ENCODE measurements around the gene PTPN1. TPM values are rescaled to one million over a fixed set of nuclear protein-coding genes. Genes with fewer than 3 reads are reported as not detected.

Gene PTPN1
- total RNA-seq, 1 experiment from 2014 or later = 65.2 TPM

DNA sequence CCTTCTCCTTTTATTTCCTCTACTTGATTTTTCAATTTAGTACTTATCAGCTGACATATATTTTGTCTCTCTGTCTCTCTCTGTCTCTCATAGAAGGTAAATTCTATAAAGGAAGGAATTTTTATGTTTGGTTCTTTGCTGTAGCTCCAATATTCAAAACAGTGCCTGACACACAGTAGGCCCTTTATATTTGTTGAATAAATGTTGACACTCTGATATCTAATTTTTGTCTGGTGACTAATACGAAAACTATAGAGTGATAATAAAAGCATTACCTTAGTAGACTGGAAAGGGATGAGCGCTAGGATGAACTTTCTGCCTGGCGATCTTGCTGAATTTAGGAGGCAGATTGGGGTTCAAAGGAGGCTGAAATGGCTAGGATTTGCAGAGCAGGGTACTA is 42.8 kb downstream of the PTPN1 start:
- intact Hi-C loops (cut with micrococcal nuclease; ENCODE audit: unreplicated experiment) = no loop called here
- Mint-ChIP-seq H3K9me3 (ENCODE audit: unreplicated experiment) (no peaks in the 10 kb centered on the region), H3K36me3 (ENCODE audit: insufficient read depth, unreplicated experiment) (peaks cover 6% of the 10 kb centered on the region)

DNA sequence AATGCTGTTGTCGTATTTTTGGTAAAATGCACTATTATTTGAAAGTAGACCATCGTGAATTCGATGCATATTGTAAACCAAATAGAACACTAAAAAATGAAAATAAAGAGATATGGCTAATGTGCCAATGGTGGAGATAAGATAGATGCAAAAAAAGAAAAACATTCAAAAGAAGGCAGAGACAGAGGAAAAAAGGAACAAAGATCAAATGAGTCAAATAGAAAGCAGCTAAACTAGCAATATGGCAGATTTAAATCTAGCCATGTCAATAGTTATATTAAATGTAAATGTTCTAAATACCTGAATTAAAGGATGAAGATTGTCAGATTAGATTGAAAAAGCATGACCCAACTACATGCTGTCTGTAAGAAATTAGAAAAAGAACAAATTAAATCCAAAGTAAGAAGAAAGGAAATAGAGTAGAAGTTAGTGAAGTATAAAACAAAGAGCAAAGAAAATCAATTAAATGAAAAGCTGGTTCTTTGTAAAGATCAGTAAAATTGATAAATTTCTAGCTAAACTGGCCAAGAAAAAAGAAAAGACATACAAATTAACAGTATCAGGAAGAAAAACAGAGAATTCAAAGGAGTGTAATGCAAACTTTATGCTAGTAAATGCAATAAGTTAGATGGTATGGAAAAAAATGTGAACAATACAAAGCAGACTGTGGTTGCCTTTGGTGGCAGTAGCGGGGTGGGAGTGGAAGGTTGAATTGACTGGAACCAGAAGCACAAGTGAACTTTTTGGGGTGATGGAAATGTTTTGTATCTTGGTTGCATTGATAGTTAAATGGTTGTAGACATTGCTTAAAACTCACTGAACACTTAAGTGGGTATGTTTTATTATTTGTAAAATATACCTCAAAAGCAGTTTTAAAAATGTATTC is 44.8 kb downstream of the PTPN1 start:
- intact Hi-C loops (cut with micrococcal nuclease; ENCODE audit: unreplicated experiment) = no loop called here
- H3K36me3 ChIP-seq (ENCODE audit: control insufficient read depth, insufficient read depth, low read length) = no peaks in the 10 kb centered on the region
- no peak overlapping the region for H3K4me3 ChIP-seq (ENCODE audit: low read depth, low read length)
- H3K4me1 Mint-ChIP-seq (ENCODE audit: low read depth, unreplicated experiment) = no peaks in the 10 kb centered on the region
- no peaks in the 10 kb centered on the region for H3K9me3 Mint-ChIP-seq (ENCODE audit: unreplicated experiment)
- no peaks in the 10 kb centered on the region for H3K36me3 Mint-ChIP-seq (ENCODE audit: insufficient read depth, unreplicated experiment)
- H3K4me3 Mint-ChIP-seq (ENCODE audit: unreplicated experiment) = no peak overlapping the region
- POLR2A ChIA-PET = no interaction called here
- H3K27me3 Mint-ChIP-seq (ENCODE audit: insufficient read depth, unreplicated experiment) = no peaks in the 10 kb centered on the region
- H3K9me3 ChIP-seq = peaks cover 5% of the 10 kb centered on the region; the same call in 1 of the 2 replicates
- no peaks in the 10 kb centered on the region for H3K27me3 ChIP-seq (replicated peaks; ENCODE audit: control insufficient read depth, insufficient read depth, low read length)
- no peaks in the 10 kb centered on the region for H3K4me1 ChIP-seq
- TF ChIP-seq, protein P1, sequence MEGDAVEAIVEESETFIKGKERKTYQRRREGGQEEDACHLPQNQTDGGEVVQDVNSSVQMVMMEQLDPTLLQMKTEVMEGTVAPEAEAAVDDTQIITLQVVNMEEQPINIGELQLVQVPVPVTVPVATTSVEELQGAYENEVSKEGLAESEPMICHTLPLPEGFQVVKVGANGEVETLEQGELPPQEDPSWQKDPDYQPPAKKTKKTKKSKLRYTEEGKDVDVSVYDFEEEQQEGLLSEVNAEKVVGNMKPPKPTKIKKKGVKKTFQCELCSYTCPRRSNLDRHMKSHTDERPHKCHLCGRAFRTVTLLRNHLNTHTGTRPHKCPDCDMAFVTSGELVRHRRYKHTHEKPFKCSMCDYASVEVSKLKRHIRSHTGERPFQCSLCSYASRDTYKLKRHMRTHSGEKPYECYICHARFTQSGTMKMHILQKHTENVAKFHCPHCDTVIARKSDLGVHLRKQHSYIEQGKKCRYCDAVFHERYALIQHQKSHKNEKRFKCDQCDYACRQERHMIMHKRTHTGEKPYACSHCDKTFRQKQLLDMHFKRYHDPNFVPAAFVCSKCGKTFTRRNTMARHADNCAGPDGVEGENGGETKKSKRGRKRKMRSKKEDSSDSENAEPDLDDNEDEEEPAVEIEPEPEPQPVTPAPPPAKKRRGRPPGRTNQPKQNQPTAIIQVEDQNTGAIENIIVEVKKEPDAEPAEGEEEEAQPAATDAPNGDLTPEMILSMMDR (IDR thresholded peaks at IDR 0.05; ENCODE audit: insufficient read depth in 1 of 2, low read depth in 1 of 2, low read length in 1 of 2, severe bottlenecking in 1 of 2, unreplicated experiment in 1 of 2) = no peak
- no peak overlapping the region for H3K27ac Mint-ChIP-seq (ENCODE audit: unreplicated experiment)
- DNase-seq = no peak
- CTCF ChIA-PET = no interaction called here
- BruUV-seq (replicated peaks) = no TSS peak

More for the DNA sequence above, 42.8 kb downstream of the PTPN1 start:
- Mint-ChIP-seq H3K27ac (ENCODE audit: unreplicated experiment) (no peak overlapping the region), H3K4me1 (ENCODE audit: low read depth, unreplicated experiment) (no peaks in the 10 kb centered on the region), H3K4me3 (ENCODE audit: unreplicated experiment) (no peak overlapping the region), H3K27me3 (ENCODE audit: insufficient read depth, unreplicated experiment) (no peaks in the 10 kb centered on the region)
- CTCF ChIA-PET = interaction anchor here (1.2 to 1.3 kb wide), 2 partner anchors 35 to 74 kb away, joined by 3 read pairs; no protein-coding TSS in a partner anchor
- no peaks in the 10 kb centered on the region for H3K36me3 ChIP-seq (ENCODE audit: control insufficient read depth, insufficient read depth, low read length)
- TF ChIP-seq, protein P1 (IDR thresholded peaks at IDR 0.05; ENCODE audit: insufficient read depth in 1 of 2, low read depth in 1 of 2, low read length in 1 of 2, severe bottlenecking in 1 of 2, unreplicated experiment in 1 of 2) = no peak
- H3K9me3 ChIP-seq = peaks cover 5% of the 10 kb centered on the region; the same call in 1 of the 2 replicates
- no peak overlapping the region for H3K4me3 ChIP-seq (ENCODE audit: low read depth, low read length)
- H3K4me1 ChIP-seq = no peaks in the 10 kb centered on the region
- H3K27me3 ChIP-seq (replicated peaks; ENCODE audit: control insufficient read depth, insufficient read depth, low read length) = no peaks in the 10 kb centered on the region
- POLR2A ChIA-PET = no interaction called here
- BruUV-seq (replicated peaks) = no TSS peak
- DNase-seq = no peak

DNA sequence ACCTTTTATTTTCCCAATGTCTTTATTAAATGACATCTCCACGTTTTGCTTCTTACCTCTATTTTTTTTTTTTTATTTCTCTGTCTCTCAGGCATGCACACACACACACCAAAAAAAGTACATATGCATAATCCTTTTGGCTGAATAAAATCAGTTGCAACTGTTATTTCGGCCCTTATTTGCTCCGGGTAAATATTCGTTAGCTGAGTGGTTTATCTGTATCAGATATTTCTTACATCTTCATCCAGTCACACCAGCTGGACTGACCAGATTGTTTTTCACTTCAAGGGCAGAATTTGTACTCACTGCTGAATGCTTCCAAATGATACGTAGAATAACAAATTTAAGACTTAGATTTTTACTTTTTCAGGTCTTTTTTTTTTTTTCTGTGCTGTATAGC is 45.5 kb downstream of the PTPN1 start:
- Histone ChIP-seq H3K36me3 (ENCODE audit: control insufficient read depth, insufficient read depth, low read length) (no peaks in the 10 kb centered on the region), H3K9me3 (peaks cover 5% of the 10 kb centered on the region; the same call in 1 of the 2 replicates), H3K27me3 (replicated peaks; ENCODE audit: control insufficient read depth, insufficient read depth, low read length) (no peaks in the 10 kb centered on the region), H3K4me1 (no peaks in the 10 kb centered on the region), H3K4me3 (ENCODE audit: low read depth, low read length) (no peak overlapping the region)
- no TSS peak for BruUV-seq (replicated peaks)
- ChIA-PET CTCF (interaction anchor here (0.6 kb wide), 2 partner anchors 232 to 1414 kb away, joined by 3 to 5 read pairs; no protein-coding TSS in a partner anchor), POLR2A (interaction anchor here (0.5 kb wide), 1 partner anchor 373 kb away, joined by 3 read pairs; no protein-coding TSS in a partner anchor)
- no peak for DNase-seq
- Mint-ChIP-seq H3K4me1 (ENCODE audit: low read depth, unreplicated experiment) (no peaks in the 10 kb centered on the region), H3K27me3 (ENCODE audit: insufficient read depth, unreplicated experiment) (no peaks in the 10 kb centered on the region), H3K4me3 (ENCODE audit: unreplicated experiment) (no peak overlapping the region), H3K36me3 (ENCODE audit: insufficient read depth, unreplicated experiment) (no peaks in the 10 kb centered on the region), H3K9me3 (ENCODE audit: unreplicated experiment) (no peaks in the 10 kb centered on the region), H3K27ac (ENCODE audit: unreplicated experiment) (no peak overlapping the region)
- TF ChIP-seq, protein P1 (IDR thresholded peaks at IDR 0.05; ENCODE audit: insufficient read depth in 1 of 2, low read depth in 1 of 2, low read length in 1 of 2, severe bottlenecking in 1 of 2, unreplicated experiment in 1 of 2) = no peak
- intact Hi-C loops (cut with micrococcal nuclease; ENCODE audit: unreplicated experiment) = no loop called here

Measured in Caco-2 (cell line).